Adrenal gland (tissue), 5 donors: ENCODE results near the gene DKK3.

ENCODE experiments used
- POLR2A ChIP-seq, 2 donors: fragments of 450-650 bp; IDR thresholded peaks; one replicate each; pipeline ENCODE4 v1.6.1; 2017; ENCODE audit warnings: antibody characterized with exemption in 2 of 2, mild to moderate bottlenecking in 2 of 2, moderate library complexity in 1 of 2
- TF ChIP-seq, protein P1 (sequence below), 6 experiments: fragments of 450-650 bp in 4 of 6; fragments of 200-600 bp in 2 of 6; sonication (generic) in 1 of 6; IDR thresholded peaks; 1 replicate in 5 of 6; 2 replicates in 1 of 6; pipeline versions ENCODE4 v1.5.1 to v1.8.0; 2016 to 2021; ENCODE audit warnings: antibody characterized with exemption in 6 of 6, mild to moderate bottlenecking in 2 of 6, moderate library complexity in 1 of 6
- donor health status: DM: no; HTN: no; CAD: no.

DNA sequence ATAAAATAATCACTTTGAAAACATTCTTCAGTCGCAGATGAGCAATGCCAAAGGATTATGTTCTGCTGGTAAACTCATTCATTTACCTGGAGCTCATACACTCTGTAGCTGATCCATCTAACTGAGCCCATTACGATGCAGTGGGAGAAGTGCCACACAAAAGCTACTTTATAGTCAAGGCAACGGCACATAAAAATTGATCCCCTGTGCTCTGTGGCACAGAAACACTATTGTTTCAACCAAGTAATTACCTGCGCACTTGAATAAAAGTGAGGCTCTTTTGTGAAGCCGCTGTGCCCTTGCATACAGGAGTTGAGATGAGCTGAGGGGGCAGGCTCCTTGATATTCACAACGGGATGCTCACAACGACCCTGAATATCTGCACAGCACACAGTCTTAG, 7.2 kb downstream of the DKK3 start:
- TF ChIP-seq, protein P1, sequence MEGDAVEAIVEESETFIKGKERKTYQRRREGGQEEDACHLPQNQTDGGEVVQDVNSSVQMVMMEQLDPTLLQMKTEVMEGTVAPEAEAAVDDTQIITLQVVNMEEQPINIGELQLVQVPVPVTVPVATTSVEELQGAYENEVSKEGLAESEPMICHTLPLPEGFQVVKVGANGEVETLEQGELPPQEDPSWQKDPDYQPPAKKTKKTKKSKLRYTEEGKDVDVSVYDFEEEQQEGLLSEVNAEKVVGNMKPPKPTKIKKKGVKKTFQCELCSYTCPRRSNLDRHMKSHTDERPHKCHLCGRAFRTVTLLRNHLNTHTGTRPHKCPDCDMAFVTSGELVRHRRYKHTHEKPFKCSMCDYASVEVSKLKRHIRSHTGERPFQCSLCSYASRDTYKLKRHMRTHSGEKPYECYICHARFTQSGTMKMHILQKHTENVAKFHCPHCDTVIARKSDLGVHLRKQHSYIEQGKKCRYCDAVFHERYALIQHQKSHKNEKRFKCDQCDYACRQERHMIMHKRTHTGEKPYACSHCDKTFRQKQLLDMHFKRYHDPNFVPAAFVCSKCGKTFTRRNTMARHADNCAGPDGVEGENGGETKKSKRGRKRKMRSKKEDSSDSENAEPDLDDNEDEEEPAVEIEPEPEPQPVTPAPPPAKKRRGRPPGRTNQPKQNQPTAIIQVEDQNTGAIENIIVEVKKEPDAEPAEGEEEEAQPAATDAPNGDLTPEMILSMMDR (IDR thresholded peaks at IDR 0.05), result no peak
- no peak for TF ChIP-seq POLR2A (IDR thresholded peaks at IDR 0.05)
